GM18870 (cell line): ENCODE measurements around the gene AK2.
A peak's percentile ranks its signal among the peaks of the same experiment; 100 is the strongest.
"Not testable (repeated sequence)": the region's sequence is repeated elsewhere in the genome, so short reads cannot be mapped to it uniquely, and the experiment has no call there.

Experiments used
- ATAC-seq: cut with Tn5 transposase; IDR thresholded peaks from one replicate; pipeline ENCODE4 v1.9.1; 2021; ENCODE audit warnings: moderate library complexity; ENCODE audit not compliant: unreplicated experiment

The AK2 gene

DNA sequence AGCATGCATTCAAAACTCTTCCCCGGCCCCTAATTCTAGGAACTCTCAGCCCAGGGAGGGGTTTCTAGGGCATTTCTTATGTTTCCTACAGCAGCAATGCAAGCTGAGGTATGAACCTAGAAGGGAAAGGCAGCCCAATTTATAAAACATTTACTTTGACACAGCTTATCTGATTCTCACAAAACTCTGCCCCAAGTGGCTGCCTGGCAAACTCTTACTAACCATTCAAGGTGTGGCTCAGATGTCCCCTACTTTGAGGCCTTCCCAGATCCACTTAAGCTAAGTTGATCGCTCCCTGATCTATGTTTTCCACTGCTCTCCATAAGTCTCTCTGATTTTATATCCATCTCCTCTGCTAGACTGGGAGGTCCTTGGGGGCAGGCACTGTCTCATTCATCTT is 35.4 kb downstream of the AK2 start:
- ATAC-seq = no peak

DNA sequence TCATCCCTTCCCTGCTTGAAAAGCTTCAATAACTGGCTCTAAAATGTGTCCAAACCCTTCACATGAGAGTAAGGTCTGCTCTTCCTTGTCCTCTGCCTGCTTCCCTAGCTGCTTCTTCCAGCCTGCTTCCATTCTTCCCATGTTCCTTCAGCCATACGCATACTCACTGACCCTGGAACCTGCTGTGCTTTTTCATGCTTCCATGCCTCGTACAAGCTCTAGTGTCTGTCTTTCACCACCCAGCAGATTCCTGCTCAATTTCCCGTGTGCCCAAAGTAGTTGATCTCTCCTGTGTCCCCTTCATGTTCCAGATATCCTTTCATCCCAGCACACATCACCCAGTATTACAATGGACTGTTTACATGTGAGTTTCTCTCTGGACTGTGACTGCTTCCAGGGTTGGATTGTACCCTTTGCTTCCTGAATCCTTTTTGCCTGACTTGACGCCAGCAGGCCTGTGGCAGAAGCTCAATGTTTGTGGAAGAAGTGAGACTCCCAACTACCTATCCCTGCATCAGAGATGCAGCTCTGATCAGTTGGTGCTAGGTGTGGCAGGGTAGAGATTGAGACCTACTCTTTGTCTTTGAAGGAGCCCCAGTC is 36.2 kb downstream of the AK2 start:
- no peak for ATAC-seq

GRCh38 chr1:32998997-32999396 is 37.7 kb downstream of the AK2 start:
- no peak for ATAC-seq

- ATAC-seq = no peak
Observed at GRCh38 chr1:32998064-32998463, 38.6 kb downstream of the AK2 start.

GRCh38 chr1:32997381-32997891 is 39.2 kb downstream of the AK2 start:
- no peak for ATAC-seq

- ATAC-seq = not testable (repeated sequence)
Observed at GRCh38 chr1:32993324-32993636, 43.4 kb downstream of the AK2 start.

- peak; percentile 82 for ATAC-seq
Observed at GRCh38 chr1:32992489-32993323, 44.0 kb downstream of the AK2 start.

DNA sequence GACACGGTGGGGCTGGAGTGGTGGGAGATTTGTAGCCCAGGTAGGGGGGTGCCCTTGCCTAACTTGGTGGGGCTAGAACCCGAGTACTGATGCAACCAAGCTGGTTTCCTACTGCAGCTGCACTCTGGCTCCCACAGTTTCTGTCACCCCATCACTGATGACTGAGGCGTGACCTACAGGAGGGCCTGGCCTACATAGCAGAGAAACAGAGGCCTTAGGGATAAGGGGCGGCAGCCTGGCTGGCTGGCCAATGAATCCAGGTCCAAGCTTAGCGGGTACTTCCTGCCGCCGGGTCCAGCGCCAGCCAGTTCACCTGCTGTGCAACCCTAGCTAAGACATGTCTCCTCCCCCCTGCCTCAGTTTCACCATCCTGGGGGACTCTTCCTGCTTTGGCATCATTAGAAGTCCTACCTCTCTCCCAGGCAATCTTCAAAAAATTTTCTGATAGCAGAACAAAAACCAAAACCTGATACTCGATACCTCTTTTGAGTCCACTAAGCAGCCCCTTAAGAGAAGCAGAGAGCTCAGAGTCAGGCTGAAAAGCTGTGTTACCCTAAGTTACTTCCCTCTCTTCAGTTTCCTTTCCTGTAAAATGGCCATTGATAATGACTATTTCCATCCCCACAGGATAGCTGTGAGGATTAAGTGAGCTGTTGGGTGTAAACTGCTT is 44.7 kb downstream of the AK2 start:
- ATAC-seq = no peak

DNA sequence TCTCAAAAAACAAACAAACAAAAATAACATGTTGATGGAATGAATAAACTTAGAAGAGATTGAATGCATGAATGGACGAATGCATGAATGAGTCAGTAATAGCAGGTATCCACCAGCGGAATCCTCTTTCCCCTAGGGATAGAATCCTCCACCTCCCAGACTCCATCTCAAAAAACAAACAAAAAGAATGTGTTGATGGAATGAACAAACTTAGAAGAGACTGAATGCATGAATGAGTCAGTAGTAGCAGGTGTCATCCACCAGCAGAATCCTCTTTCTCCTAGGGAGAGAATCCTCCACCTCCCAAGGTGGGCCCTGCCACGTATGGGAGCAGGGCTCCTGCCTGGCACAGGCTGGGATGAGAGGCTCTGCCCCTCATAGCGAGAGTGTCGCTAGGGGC is 45.3 kb downstream of the AK2 start:
- no peak for ATAC-seq

GRCh38 chr1:32990887-32991286 is 45.8 kb downstream of the AK2 start:
- ATAC-seq = no peak

DNA sequence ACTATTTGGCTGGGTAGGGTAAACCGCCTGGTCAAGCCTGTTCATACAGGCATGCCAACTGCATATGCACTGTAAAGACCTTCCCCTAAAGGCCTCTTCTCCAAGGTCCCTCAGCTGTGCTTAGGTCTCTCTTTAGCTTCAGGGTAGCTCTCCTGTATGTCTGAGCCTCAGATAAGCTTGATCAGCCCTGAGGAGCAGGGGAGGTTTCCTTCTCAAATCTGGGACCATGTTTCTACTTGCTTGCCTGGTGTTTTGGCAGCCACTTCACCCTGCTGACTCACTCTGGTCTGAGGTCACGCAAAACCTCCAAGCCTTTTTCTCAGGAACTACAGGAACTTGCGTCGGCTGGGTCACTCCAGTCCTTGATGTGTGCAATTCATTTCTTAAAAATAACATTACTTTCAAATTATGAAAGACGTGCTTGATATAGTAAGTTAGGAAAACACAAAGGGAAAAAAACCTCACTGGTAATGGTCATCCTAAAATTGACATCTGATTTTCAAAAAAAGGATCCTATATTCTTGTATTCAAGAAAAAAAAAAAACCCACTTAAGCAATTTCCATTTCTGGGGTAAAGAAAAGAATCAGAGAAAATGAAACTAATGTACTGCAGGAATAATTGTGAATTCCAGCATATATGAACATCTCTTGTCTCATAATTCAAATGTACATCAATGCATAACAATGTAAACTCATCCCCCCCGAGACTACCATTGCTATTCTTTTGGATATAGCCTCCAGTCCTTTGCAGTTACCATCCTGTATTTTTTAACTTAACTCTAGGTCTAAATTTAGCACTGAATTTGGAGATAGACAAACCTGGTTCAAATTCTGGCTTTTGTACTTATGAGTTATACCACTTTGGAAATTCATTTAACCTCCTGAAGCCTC is 47.3 kb downstream of the AK2 start:
- ATAC-seq = no peak

- ATAC-seq = no peak
Observed at GRCh38 chr1:32988665-32989064, 48.0 kb downstream of the AK2 start.

DNA sequence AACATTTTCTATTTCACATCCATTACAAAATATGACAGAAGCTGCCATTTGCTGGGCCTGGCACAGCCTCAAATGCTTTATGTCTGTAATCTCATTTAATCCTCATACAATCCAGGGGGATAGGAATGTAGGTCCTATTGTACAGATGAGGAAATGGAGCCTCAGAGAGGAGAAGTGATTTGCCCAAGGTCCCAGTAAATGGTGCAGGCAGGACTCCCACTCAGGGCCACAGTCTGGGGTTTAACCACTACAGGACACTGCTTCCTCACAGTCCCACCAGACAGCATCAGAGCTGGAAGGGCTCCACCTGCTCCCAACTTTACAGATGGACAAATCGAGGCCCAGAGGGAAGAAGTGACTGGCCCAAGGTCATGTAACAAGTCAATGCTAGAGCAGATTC is 51.5 kb downstream of the AK2 start:
- ATAC-seq = no peak

DNA sequence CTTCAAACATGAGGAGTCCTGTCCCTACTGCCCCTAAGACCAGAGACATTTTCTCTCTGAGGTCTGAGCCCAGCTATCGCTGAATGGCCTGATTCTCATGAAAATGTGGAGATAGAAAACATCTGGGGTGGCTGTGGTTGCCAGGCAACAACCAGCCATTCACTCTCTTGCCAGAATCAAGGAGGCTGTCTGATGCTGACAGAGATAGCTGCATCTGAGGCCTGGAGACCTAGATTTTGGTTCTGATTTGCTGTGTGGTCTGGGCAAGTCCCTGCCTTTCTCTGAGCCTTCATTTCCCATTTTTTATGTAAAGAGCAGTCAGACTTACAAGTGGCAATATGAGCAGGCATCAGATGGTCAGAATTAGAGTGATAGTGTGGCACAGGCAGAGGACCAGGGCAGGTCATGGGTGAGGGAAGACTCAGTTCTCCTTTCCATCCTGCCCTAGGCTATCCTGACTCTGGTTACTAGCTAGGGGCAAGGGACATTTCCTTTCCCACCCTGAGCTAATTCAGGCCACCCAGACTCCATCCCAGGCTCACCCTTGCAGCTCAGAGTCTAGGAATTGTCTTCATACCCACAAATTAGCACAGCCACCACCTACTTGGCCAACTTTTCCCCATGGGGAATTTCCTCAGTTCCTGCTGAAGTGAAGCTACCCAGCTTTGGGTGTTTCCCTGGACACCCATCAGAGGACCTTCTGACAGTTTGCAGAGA is 52.1 kb downstream of the AK2 start:
- ATAC-seq = no peak

DNA sequence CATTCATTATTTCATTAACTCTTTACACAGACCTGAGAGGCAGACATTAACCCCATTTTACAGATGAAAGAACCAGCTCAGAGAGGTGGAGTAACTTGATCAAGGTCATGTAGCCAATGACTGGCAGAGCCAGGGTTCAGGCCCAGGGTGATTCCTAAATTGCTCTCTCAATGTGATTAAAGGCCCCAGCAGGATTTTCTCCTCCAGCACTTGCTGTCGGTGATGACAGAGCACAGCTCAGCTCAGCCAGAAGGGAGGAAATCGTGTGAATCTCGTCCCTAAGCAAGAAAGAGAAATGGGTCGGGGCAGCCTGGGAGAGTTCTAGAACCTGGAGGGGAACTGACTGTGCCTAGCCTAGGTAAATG is 52.6 kb downstream of the AK2 start:
- ATAC-seq = no peak

DNA sequence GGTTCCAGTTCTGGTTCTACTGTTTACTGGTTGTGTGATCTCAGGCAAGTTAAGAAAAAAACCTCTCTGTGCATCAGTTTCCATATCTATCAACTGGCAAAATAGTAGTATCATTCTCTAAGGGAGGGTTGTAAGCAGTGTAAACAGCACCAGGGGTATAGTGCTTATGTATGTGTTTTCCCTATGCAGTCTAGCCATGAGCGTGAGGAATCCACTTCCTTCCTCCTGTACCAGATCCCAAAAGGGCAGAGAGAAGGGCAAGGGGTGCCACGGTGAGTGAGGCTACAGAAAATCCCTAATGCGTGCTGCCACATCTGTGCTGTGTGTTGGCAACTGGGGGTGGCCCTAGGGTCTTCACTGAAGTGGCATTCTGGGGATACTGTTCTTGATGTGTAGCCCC is 53.7 kb downstream of the AK2 start:
- no peak for ATAC-seq

DNA sequence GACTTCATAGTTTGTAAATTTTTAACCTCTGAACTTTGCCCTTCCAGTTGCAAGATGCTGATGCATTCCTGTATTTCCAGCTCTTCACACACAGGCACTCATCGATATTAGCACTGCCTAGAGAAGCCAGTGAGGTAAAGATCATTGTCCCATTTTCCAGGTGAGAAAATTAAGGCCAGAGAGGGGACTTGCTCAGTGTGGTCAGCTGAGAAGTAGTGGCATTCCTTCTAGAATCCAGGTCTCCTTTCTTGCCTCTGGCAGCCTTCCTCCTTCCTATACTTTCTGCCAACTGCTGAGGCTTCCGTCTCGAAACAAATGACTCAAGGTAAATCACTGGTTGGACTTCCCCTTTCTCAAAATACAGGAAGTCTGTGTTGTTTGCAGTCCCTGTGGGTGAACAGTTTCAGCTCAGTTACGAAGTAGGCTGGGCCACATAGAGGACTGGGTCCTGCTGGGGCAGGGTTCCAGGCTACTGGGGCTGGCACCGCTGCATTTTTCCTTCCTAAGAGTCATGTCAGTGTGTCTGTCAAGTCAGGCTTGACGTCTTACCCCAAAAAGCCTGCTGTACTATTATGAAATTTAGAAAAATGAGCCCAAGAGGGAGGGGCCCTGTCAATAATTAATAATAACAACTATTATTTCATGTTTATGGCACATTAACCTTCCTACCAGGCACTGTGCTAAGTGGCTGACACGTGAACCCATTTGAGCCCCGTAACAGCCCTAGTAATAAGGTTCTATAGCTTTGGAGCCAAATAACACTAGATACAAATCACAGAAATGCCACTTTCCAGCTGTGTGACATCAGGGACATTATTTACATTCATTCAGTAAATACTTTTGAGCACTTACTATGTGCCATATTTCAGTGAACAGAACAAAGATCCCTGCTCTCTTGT is 55.4 kb downstream of the AK2 start:
- peak; percentile 85 for ATAC-seq

GRCh38 chr1:32980080-32980479 is 56.6 kb downstream of the AK2 start:
- no peak for ATAC-seq

DNA sequence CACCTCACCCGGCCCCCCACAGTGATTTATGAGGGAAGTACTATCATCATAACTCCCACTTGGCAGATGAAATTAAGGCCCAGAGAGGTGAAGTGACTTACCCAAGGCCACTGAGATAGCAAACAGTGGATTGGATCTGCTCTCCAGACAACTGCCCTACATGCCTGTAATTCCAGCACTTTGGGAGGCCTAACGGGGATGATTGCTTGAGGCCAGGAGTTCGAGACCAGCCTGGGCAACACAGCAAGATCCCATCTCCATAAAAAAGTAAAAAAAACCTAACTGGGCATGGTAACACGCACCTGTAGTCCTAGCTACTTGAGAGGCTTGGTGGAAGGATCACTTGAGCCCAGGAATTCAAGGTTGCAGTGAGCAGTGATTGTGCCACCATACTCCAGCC is 57.8 kb downstream of the AK2 start:
- no peak for ATAC-seq
